Transverse colon (tissue), 4 donors: ENCODE data around the gene CARMIL3.
"Not testable (repeated sequence)": the region's sequence is repeated elsewhere in the genome, so short reads cannot be mapped to it uniquely, and the experiment has no call there.

ENCODE experiments used
- EP300 ChIP-seq: sonication (generic); formaldehyde crosslinking; IDR thresholded peaks from one replicate; pipeline ENCODE4 v1.6.1; 2017; ENCODE audit warnings: antibody characterized with exemption, low read depth
- POLR2A ChIP-seq: fragments of 450-650 bp; IDR thresholded peaks from one replicate; pipeline ENCODE4 v1.6.1; 2016; ENCODE audit warnings: antibody characterized with exemption, mild to moderate bottlenecking, moderate library complexity
- POLR2AphosphoS5 ChIP-seq, 3 donors: sonication (generic); formaldehyde crosslinking; IDR thresholded peaks; one replicate each; pipeline ENCODE4 v1.6.1; 2016; ENCODE audit warnings: antibody characterized with exemption in 3 of 3
- TF ChIP-seq, protein P1 (sequence below), 5 experiments: fragments of 200-600 bp in 3 of 5; fragments of 450-650 bp in 2 of 5; sonication (generic) in 3 of 5; IDR thresholded peaks; 1 replicate in 2 of 5; 2 replicates in 3 of 5; pipeline ENCODE4 v1.5.1; 2016 to 2017; ENCODE audit warnings: antibody characterized with exemption in 5 of 5, inconsistent platforms in 3 of 5, mild to moderate bottlenecking in 2 of 5, moderate library complexity in 1 of 5

DNA sequence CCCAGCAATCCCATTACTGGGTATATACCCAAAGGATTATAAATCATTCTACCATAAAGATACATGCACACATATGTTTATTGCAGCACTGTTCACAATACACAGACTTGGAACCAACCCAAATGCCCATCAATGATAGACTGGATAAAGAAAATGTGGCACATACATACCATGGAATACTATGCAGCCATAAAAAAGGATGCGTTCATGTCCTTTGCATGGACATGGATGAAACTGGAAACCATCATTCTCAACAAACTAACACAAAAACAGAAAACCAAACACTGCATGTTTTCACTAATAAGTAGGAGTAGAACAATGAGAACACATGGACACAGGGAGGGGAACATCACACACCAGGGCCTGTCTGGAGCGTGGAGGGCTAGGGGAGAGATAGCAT lies 20.5 kb upstream of the CARMIL3 start:
- TF ChIP-seq, protein P1, sequence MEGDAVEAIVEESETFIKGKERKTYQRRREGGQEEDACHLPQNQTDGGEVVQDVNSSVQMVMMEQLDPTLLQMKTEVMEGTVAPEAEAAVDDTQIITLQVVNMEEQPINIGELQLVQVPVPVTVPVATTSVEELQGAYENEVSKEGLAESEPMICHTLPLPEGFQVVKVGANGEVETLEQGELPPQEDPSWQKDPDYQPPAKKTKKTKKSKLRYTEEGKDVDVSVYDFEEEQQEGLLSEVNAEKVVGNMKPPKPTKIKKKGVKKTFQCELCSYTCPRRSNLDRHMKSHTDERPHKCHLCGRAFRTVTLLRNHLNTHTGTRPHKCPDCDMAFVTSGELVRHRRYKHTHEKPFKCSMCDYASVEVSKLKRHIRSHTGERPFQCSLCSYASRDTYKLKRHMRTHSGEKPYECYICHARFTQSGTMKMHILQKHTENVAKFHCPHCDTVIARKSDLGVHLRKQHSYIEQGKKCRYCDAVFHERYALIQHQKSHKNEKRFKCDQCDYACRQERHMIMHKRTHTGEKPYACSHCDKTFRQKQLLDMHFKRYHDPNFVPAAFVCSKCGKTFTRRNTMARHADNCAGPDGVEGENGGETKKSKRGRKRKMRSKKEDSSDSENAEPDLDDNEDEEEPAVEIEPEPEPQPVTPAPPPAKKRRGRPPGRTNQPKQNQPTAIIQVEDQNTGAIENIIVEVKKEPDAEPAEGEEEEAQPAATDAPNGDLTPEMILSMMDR (IDR thresholded peaks at IDR 0.05), result not testable (repeated sequence)
- not testable (repeated sequence) for TF ChIP-seq POLR2A; POLR2AphosphoS5 (IDR thresholded peaks at IDR 0.05); EP300
